ENCODE results near the gene CGB7.
"Not testable (repeated sequence)": the region's sequence is repeated elsewhere in the genome, so short reads cannot be mapped to it uniquely, and the experiment has no call there.

CGB7 gene

GRCh38 chr19:49039736-49040135 is 17.8 kb downstream of the CGB7 start:
- not testable (repeated sequence) for DNase-seq

GRCh38 chr19:49038557-49039276 is 18.8 kb downstream of the CGB7 start:
- not testable (repeated sequence) for DNase-seq

- DNase-seq: not testable (repeated sequence)
Measured at GRCh38 chr19:49038111-49038510, 19.4 kb downstream of the CGB7 start.

GRCh38 chr19:49036815-49037214 is 20.7 kb downstream of the CGB7 start, which contains the start of gene CGB1:
CGB1 (minus strand) TSS chr19:49036895; CDS start chr19:49036711, 184 bp downstream.
- DNase-seq: not testable (repeated sequence)

GRCh38 chr19:49031642-49032301 is 25.8 kb downstream of the CGB7 start, which contains the start of gene CGB2:
CGB2 (plus strand) TSS chr19:49031890; CDS start chr19:49032096, 206 bp downstream.
- peak; percentile 38 for DNase-seq

GRCh38 chr19:49030323-49030722 is 27.2 kb downstream of the CGB7 start:
- not testable (repeated sequence) for DNase-seq

- not testable (repeated sequence) for DNase-seq
Measured at GRCh38 chr19:49029749-49030148, 27.8 kb downstream of the CGB7 start.

GRCh38 chr19:49028686-49029085 is 28.9 kb downstream of the CGB7 start:
- not testable (repeated sequence) for DNase-seq

GRCh38 chr19:49025599-49025998 is 31.9 kb downstream of the CGB7 start:
- not testable (repeated sequence) for DNase-seq

- not testable (repeated sequence) for DNase-seq
Measured at GRCh38 chr19:49025088-49025487, 32.5 kb downstream of the CGB7 start.

- DNase-seq: not testable (repeated sequence)
Measured at GRCh38 chr19:49024233-49024632, 33.3 kb downstream of the CGB7 start, which contains the start of gene CGB3. CGB3 (minus strand) TSS chr19:49024333; CDS start chr19:49023971, 362 bp downstream.

- DNase-seq: no peak
Measured at GRCh38 chr19:49022116-49022515, 35.4 kb downstream of the CGB7 start.

GRCh38 chr19:49020931-49021895 is 36.3 kb downstream of the CGB7 start:
- no peak for DNase-seq

GRCh38 chr19:49020342-49020741 is 37.2 kb downstream of the CGB7 start:
- DNase-seq: no peak

GRCh38 chr19:49019242-49019932 is 38.2 kb downstream of the CGB7 start:
- DNase-seq: peak; percentile 79

GRCh38 chr19:49018388-49019241 is 38.9 kb downstream of the CGB7 start:
- DNase-seq: peak; percentile 46

- DNase-seq: peak; percentile 68
Measured at GRCh38 chr19:49017666-49018351, 39.7 kb downstream of the CGB7 start.

GRCh38 chr19:49017041-49017665 is 40.4 kb downstream of the CGB7 start, which contains the start of gene LHB:
LHB (minus strand) TSS chr19:49017091; CDS start chr19:49017081, 10 bp downstream.
- no peak for DNase-seq

- DNase-seq: no peak
Measured at GRCh38 chr19:49016067-49016839, 41.3 kb downstream of the CGB7 start.
